ENCODE results near the gene SEZ6L. TPM values are rescaled to one million over a fixed set of nuclear protein-coding genes. Genes with fewer than 3 reads are reported as not detected.

SEZ6L gene
- polyA plus RNA-seq (ENCODE audit: insufficient read length in 4 of 4): under 1 TPM; 0.13 to 0.45 (median 0.24) TPM

DNA sequence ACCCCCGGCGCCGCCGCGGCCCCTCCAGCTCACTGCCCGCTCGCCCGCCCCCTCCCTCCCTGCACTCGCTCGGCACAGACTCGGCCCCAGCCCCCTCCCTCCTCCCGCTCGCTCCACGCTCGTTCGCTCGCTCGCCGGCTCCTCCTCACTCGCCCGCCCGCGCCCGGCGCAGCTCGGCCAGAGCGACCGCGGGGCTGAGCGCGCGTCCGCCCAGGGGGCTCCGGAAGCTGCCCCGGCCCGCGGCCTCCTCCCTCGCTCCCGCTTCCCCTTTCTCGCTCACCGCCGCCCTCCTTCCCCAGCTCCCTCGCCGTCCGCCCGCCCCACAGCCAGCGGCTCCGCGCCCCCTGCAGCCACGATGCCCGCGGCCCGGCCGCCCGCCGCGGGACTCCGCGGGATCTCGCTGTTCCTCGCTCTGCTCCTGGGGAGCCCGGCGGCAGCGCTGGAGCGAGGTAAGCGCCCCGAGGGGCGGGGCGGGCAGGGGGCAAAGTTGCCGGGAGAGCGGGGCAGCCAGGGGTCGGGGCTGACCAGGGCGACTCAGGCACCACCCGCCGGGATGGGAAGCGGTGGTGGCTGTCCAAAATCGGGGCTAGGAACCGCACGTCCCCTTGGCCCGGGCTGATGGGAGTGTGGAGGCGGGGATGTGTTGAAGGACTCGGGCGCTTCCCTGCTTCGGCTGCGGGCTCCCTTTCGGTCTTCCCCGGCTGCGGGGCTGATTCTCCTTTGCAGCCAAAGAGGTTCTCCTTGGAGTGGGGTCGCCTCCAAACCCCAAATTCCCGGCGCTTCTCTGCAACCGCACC lies at the start of gene SEZ6L:
SEZ6L (plus strand) TSS at position 148 of the 797 bp plus-strand sequence; CDS start at position 356, 208 bp downstream.
- DNase-seq (ENCODE audit: low read depth in 4 of 4, low spot score in 3 of 4): no peak

- no peak for DNase-seq (ENCODE audit: low read depth in 4 of 4, low spot score in 3 of 4)
Measured at GRCh38 chr22:26122920-26123468, 46.3 kb upstream of the SEZ6L start.

- no peak for DNase-seq (ENCODE audit: low read depth in 4 of 4, low spot score in 3 of 4)
Measured at GRCh38 chr22:26124991-26125725, 44.1 kb upstream of the SEZ6L start.

- DNase-seq (ENCODE audit: low read depth in 4 of 4, low spot score in 3 of 4): no peak
Measured at GRCh38 chr22:26127126-26127525, 42.1 kb upstream of the SEZ6L start.

- DNase-seq (ENCODE audit: low read depth in 4 of 4, low spot score in 3 of 4): no peak
Measured at GRCh38 chr22:26127556-26127955, 41.7 kb upstream of the SEZ6L start.

DNA sequence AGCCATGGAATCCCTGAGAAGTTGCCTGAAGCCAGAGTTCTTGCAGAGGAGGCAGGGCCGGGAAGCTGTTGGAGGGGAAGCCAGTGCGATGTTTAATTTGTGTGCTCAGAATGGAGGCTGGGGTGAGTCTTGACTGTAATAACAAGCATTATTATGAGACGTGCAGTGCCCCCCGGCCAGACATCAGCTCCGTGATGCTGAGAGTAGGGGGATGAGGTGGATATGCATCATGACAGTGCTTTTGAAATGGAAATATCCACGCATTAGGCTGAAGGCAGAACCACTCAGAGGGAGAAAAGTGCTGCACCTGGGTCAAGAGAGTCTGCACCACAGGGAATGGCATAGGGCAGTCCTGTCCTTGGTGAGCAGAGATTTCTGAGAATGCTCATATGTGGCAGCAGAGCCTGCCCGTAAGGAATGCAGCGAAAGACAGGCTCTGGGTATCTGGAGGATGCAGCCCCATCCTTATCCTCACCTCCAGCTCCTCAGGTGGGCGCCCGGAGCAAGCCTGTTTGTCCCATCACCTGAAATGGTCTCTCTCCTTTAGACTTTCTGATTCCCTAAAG lies 37.6 kb upstream of the SEZ6L start:
- no peak for DNase-seq (ENCODE audit: low read depth in 4 of 4, low spot score in 3 of 4)

DNA sequence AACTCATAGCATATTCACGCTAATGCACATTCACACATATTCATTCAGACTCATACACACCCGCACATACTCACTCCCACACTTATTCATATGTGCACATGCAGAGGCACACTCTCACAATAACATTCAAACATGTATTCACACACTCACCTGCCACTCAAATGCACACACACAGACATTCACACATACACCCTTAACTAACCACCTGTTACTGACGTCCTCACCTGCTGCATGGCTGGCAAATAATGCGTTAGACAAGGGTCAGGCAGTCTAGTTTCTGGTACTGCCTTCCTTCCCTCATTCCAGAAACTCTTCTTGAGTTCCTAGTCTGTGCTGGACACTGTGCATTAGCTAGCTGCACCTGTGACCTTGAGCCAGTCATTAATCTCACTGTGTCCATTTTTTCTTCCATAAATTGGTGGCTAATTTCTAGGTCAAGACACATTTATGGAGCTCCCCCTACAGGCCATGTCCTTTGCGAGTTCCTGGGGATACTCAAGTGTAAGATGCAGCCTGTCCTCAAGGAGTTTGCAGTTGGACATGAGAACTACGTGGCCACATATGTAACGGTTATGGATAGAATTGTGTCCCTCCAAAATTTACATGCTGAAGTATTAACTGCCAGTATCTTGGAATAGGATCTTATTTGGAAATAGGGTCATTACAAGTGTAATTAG lies 34.5 kb upstream of the SEZ6L start:
- no peak for DNase-seq (ENCODE audit: low read depth in 4 of 4, low spot score in 3 of 4)

GRCh38 chr22:26135806-26136205 lies 33.5 kb upstream of the SEZ6L start:
- DNase-seq (ENCODE audit: low read depth in 4 of 4, low spot score in 3 of 4): no peak

- no peak for DNase-seq (ENCODE audit: low read depth in 4 of 4, low spot score in 3 of 4)
Measured at GRCh38 chr22:26139310-26139709, 30.0 kb upstream of the SEZ6L start.

- DNase-seq (ENCODE audit: low read depth in 4 of 4, low spot score in 3 of 4): no peak
Measured at GRCh38 chr22:26141831-26142230, 27.4 kb upstream of the SEZ6L start.

DNA sequence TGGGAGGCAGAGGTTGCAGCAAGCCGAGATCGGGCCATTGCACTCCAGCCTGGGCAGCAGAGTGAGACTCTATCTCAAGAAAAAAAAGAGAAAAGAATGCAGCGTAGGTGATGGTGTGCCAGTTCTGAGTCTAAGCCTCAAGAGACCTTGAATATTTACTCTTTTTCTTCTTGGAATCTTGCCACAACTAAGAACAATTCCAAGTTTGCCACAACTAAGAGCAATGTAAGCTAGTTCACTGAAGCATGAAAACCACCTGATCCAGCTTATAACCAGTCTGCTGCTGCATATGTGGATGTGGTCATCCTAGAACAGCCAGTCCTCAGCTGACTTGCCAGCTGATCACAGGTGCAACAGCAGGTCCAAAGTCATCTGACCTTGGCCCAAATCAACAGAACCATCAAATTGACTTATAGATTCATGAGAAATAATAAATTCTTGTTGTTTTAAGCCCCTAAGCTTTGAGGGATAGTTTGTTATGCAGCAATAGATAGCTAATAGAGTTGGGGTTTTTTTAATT lies 25.4 kb upstream of the SEZ6L start:
- DNase-seq (ENCODE audit: low read depth in 4 of 4, low spot score in 3 of 4): no peak

DNA sequence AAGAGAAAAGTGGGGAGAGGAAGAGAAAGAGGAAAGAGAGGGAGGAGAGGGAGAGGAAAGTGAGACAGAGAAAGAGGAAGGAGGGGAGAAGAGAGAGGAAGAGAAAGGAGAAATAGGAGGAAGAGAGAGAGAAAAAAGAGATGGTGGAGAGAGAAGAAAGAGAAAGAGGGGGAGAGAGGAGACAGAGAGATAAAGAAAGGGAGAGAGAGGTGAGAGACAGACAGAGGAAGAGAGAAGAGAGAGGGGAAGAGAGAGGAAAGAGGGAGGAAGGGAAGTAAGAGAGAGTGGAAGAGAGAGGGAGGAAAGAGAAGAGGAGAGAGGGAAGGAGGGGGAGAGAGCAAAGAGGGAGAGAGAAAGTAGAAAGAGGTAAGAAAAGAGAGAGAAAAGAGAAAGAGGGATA lies 9.4 kb upstream of the SEZ6L start:
- DNase-seq (ENCODE audit: low read depth in 4 of 4, low spot score in 3 of 4): no peak

DNA sequence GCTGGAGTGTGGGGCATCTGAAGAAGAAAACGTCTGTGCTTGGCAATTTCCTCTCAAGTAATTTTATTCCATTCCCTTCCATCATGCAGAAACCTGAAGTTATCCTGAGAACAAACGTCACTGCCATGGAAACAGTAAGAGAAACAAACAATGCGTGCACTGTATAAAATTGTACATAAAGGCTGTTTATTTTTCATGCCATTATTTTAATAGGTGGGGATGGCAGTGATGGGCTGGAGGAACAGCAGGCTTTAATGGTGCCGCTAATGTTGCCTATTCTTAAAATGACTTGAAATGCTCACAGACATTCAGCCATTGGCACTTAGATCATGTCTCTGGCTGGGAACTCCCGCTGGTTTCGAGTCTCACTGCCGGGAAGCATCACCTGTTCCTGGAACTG lies 7.5 kb upstream of the SEZ6L start:
- DNase-seq (ENCODE audit: low read depth in 4 of 4, low spot score in 3 of 4): no peak

DNA sequence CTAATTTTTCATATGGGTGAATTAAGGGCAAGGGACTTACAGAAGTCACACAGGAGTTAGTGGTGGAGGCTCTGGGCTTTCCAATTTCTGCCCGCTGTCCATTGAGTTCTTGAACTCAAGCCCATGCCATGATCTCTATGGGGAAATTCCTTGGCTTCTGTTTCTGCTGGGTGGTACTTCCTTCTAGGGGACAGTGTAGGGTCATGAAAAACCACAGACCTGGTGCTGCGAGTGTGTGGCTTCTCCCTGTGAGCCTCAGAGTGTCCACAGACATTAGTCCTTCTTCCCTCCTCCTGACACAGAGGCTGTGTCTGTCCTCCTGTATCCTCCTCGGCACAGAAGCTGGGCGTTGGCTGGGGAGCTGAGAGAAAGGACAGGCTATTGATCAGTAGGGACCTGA lies 6.3 kb upstream of the SEZ6L start:
- DNase-seq (ENCODE audit: low read depth in 4 of 4, low spot score in 3 of 4): no peak

GRCh38 chr22:26164174-26164573 lies 5.1 kb upstream of the SEZ6L start:
- no peak for DNase-seq (ENCODE audit: low read depth in 4 of 4, low spot score in 3 of 4)

GRCh38 chr22:26168330-26168851 lies 871 bp upstream of the SEZ6L start:
- DNase-seq (ENCODE audit: low read depth in 4 of 4, low spot score in 3 of 4): no peak

DNA sequence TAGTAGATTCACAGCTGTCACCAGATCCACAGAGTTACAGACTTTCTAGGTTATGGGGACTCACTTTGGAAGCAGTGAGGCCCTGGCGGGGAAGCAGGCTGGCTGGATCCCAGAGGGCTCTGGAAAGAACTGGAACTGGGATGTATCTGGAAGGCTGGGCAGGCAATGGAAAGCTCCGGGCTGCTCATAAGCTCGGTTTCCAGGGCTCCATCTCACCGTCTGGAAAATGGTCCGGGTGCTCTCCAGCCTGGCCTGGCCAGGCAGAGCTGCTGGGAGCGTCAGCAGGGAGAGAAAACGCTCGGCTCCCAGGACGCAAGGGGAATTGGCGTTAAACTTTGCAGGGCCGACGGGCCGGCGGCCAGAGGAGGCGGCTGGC lies 335 bp upstream of the SEZ6L start:
- DNase-seq (ENCODE audit: low read depth in 4 of 4, low spot score in 3 of 4): no peak

DNA sequence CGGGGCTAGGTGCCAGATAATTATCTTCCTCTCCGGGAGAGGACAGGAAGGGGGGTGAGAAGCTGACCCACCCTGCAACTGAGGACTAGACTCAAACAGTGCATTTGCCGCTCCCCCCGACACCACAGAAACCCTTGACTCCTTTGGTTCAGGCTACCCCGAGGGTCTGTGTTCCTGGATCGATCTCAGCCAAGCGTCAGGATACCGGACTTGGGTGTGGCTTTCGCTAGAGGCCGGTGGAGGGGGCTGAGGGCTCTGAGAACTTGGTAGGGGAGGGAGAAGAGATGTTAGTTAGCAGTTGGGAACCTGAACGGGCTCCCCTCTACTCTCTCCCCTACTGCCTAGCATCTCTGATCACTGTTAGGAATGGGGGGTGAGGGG lies 840 bp downstream of the SEZ6L start:
- DNase-seq (ENCODE audit: low read depth in 4 of 4, low spot score in 3 of 4): no peak

DNA sequence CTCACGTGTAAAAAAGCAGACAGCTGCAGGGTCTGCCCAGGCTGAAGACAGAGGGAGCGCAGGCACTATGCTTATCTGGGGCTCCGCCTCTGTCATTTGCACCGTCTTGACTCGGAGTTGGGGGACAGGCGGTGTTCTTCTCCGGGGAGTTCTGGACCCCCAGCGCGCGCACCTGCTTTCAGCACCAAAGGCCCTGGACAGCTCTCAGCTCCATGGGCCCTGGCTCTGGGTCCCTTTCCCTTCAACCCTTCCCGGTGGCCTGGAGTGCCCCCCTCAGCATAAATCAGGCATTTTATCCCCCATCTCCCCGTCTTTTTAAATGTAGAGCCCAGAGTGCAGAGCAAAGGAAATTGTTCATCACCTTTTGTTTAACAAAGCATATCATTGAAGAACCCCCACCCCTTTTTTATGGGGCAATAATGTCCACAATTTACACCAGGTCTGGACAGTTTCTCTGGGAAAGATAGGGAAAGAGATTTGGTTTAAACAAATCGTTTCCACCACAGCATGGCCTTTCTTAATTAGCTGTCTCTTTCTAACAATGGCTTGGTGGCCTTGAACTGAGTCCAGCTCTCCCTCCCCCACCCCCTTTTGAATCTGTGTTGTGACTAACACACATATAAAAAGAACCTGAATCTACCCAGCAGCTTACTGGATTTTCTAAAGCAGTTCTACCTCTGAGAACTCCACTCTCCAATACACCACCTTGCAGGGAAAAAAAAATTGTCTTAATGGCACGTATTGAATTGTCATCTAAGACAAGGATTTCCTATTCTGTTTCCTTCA lies 1.7 kb downstream of the SEZ6L start:
- no peak for DNase-seq (ENCODE audit: low read depth in 4 of 4, low spot score in 3 of 4)

Measured in right renal pelvis (tissue), 4 donors.